Tibial artery (tissue), 4 donors: ENCODE results near the gene FILIP1.

Source experiments
- DNase-seq, 2 donors: peaks; one replicate each; pipeline ENCODE4 v3.0.0-alpha.2; 2019
- H3K27ac ChIP-seq, 2 donors: fragments of 200-600 bp; sonication (generic) in 1 of 2; 1 replicate in 1 of 2; 2 replicates in 1 of 2; pipeline ENCODE4 v1.5.1; 2018 to 2019; ENCODE audit warnings: mild to moderate bottlenecking in 1 of 2
- H3K27me3 ChIP-seq, 2 donors: fragments of 200-600 bp; sonication (generic) in 1 of 2; one replicate each; pipeline versions ENCODE4 v1.5.1 to v1.6.0; 2016 to 2019
- H3K36me3 ChIP-seq, 3 donors: fragments of 200-600 bp; sonication (generic) in 2 of 3; one replicate each; pipeline ENCODE4 v1.5.1; 2016 to 2019; ENCODE audit warnings: mild to moderate bottlenecking in 2 of 3
- H3K4me1 ChIP-seq, 4 donors: fragments of 200-600 bp; sonication (generic) in 2 of 4; 1 replicate in 3 of 4; 2 replicates in 1 of 4; pipeline ENCODE4 v1.5.1; 2016 to 2019
- H3K4me3 ChIP-seq, 2 donors: fragments of 200-600 bp; sonication (generic) in 1 of 2; 1 replicate in 1 of 2; 2 replicates in 1 of 2; pipeline ENCODE4 v1.5.1; 2018 to 2019; ENCODE audit warnings: mild to moderate bottlenecking in 2 of 2
- H3K9me3 ChIP-seq, 3 donors: fragments of 200-600 bp; sonication (generic) in 1 of 3; one replicate each; pipeline ENCODE4 v1.5.1; 2016 to 2019
- intact Hi-C: fragments of 100-400 bp; cut with DNase I; formaldehyde crosslinking; loops from one replicate; pipeline ENCODE4 v1.15.0; 2023; ENCODE audit warnings: low total_unique reads
- TF ChIP-seq, protein P1 (sequence below), 2 experiments: fragments of 200-600 bp in 1 of 2; fragments of 450-650 bp in 1 of 2; IDR thresholded peaks; one replicate each; pipeline ENCODE4 v1.5.1; 2017 to 2019; ENCODE audit warnings: antibody characterized with exemption in 2 of 2, mild to moderate bottlenecking in 1 of 2, moderate library complexity in 1 of 2

The FILIP1 gene

DNA sequence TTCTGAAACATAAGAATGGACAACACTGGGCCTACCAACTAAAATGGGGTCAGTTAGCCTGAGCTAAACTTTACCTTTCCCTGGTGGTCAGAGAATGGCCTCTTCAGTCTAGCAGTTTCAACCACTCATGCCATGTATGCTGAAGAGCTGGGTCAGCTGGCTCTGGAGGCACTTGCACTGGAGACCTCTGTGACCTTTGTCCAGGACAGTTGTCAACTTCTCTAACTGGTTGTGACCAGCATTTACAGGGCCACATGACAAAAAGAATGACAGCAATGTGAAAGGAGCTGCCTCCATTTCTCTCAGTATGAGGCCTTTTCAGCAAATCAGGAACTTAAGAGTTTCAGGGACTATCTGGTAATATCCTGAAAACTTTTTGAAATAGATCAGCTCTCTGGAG lies 149.1 kb downstream of the FILIP1 start:
- H3K4me1 ChIP-seq = peaks cover 0 to 49% (median 17%) of the 10 kb centered on the region in 4 donors
- H3K27ac ChIP-seq = no peak overlapping the region
- no peak overlapping the region for H3K4me3 ChIP-seq
- TF ChIP-seq, protein P1, sequence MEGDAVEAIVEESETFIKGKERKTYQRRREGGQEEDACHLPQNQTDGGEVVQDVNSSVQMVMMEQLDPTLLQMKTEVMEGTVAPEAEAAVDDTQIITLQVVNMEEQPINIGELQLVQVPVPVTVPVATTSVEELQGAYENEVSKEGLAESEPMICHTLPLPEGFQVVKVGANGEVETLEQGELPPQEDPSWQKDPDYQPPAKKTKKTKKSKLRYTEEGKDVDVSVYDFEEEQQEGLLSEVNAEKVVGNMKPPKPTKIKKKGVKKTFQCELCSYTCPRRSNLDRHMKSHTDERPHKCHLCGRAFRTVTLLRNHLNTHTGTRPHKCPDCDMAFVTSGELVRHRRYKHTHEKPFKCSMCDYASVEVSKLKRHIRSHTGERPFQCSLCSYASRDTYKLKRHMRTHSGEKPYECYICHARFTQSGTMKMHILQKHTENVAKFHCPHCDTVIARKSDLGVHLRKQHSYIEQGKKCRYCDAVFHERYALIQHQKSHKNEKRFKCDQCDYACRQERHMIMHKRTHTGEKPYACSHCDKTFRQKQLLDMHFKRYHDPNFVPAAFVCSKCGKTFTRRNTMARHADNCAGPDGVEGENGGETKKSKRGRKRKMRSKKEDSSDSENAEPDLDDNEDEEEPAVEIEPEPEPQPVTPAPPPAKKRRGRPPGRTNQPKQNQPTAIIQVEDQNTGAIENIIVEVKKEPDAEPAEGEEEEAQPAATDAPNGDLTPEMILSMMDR (IDR thresholded peaks at IDR 0.05) = no peak
- intact Hi-C loops = no loop called here
- H3K9me3 ChIP-seq = no peaks in the 10 kb centered on the region
- DNase-seq = no peak
- H3K36me3 ChIP-seq = no peaks in the 10 kb centered on the region
- H3K27me3 ChIP-seq = no peaks in the 10 kb centered on the region

DNA sequence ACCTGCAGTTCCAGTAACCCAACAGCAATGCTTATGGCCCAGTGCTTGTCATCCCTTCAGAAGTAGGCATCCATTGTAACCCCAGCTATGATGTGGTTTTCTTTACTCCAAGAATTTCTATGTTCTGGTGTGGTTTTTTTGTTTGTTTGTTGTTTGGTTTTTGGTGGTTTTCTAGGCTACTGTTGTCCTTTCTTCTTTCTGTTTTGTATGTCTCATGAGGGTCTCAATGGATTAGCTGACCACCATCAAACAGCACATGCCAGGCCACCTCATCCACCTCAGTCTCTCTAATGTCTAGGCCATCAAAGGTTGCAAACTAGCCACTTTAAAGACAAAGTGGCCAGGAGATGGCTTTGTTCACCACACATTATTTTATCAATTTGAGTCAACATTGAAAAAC lies 149.6 kb downstream of the FILIP1 start:
- peaks cover 0 to 46% (median 16%) of the 10 kb centered on the region in 4 donors for H3K4me1 ChIP-seq
- no peak for DNase-seq
- no peaks in the 10 kb centered on the region for H3K9me3 ChIP-seq
- intact Hi-C loops = no loop called here
- TF ChIP-seq, protein P1 (IDR thresholded peaks at IDR 0.05) = no peak
- no peak overlapping the region for H3K4me3 ChIP-seq
- H3K27me3 ChIP-seq = no peaks in the 10 kb centered on the region
- H3K27ac ChIP-seq = no peak overlapping the region
- no peaks in the 10 kb centered on the region for H3K36me3 ChIP-seq

DNA sequence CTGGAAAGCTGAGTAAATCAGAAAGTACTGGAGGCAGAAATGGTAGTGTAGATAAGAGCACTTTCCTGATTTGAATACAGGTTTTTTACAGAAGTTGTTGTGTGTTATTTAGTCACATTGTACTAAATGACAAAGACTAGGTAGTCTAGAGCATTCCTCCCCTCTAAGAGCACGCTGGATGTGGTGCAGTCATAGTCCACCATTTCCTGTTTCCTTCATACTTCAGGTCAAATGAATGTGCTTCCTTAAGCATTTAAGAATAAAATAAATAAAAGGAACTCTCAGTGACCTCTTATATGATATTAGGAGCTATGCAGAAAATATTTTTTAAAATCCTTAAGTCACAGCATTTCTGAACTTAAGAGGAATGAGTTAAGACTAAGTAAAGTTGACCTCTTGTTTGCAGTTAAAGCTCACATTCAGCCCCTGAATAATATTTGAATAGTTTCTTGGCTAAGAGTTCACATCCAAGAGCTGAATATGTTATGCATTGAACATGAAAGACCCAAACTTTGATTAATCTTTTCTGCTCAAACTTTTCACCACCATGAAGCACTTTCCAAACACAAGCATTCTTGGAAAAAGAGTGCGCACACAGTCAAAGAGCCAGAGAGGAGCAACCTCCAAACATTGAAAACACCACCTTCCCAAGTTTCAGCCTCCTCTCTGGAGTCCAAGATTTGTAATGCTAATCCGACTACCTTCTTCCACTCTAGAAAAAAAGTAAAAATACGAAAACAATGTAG lies 155.6 kb downstream of the FILIP1 start:
- Histone ChIP-seq H3K9me3 (no peaks in the 10 kb centered on the region), H3K4me3 (no peak overlapping the region), H3K27me3 (no peaks in the 10 kb centered on the region), H3K4me1 (peaks cover 0 to 24% (median 13%) of the 10 kb centered on the region in 4 donors), H3K36me3 (peaks cover 0 to 9% (median 0%) of the 10 kb centered on the region in 3 donors), H3K27ac (no peak overlapping the region)
- no peak for DNase-seq
- TF ChIP-seq, protein P1 (IDR thresholded peaks at IDR 0.05) = no peak
- intact Hi-C loops = no loop called here

DNA sequence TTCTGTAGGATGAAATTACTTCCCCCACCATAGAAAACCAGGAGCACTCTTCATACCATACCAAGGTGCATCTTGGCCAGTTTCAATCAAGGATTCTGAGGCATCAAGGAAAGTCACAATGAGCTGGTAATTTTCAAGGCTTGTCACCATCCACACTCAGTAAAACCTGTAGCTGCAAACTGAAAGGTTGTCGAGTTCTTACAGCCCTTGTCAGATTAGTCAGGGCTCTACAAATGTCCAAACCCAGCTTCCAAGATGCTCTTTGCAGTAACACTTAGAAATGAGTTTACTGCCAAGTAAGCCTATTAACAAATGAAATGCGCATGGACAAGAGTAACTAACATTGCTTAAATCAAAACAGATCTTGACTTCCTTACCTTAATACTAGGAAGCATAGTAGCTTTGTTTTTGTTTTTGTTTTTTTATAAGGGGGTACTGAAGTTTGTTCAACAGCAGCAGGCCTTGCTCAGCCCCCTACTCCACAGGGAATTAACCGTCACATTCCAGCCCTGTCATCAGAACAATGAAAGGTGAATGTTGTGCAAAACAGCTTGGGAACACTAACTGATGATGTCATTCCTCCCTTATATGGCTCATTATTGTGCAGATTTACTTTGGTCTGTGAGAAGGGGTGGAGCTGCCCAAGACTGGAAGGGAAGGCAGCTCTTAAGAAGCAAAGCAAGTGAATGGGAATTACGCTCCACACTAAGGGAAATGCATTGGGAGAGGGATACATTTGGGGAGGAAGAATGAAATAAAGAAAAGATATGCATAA lies 159.1 kb downstream of the FILIP1 start:
- TF ChIP-seq, protein P1 (IDR thresholded peaks at IDR 0.05) = no peak
- no peak overlapping the region for H3K4me3 ChIP-seq
- peak overlapping the region; percentile 1 to 27 for H3K27ac ChIP-seq
- intact Hi-C loops = no loop called here
- H3K4me1 ChIP-seq = peaks cover 0 to 24% (median 13%) of the 10 kb centered on the region in 4 donors
- H3K27me3 ChIP-seq = no peaks in the 10 kb centered on the region
- no peak for DNase-seq
- H3K9me3 ChIP-seq = no peaks in the 10 kb centered on the region
- peaks cover 0 to 9% (median 0%) of the 10 kb centered on the region in 3 donors for H3K36me3 ChIP-seq

DNA sequence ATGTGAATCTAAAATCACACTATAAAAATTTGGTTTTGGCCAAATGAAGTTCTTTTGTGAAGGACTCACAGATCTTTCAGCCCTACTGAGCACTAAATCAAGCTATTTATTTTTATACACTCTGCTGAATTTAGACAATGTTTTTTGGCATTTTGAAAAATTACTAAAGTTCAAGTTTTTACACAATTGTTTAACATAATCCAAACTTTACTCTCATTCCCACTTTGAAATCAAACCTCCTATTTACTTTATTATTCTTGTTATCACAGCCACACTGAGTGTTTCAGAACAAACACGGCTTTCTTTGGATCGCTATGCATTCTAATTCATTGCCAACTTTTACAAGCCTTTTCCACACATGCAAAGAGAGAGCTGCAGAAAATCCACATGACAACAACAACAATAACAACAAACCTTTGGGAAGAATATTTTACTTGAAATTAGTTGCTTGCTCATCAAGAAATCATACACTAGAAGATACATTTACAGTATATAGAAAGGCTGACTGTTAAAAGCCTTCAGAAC lies 159.9 kb downstream of the FILIP1 start:
- no peaks in the 10 kb centered on the region for H3K27me3 ChIP-seq
- intact Hi-C loops = no loop called here
- H3K4me1 ChIP-seq = peaks cover 0 to 24% (median 13%) of the 10 kb centered on the region in 4 donors
- no peak overlapping the region for H3K4me3 ChIP-seq
- peak overlapping the region; percentile 1 to 27 for H3K27ac ChIP-seq
- no peak for DNase-seq
- no peaks in the 10 kb centered on the region for H3K9me3 ChIP-seq
- TF ChIP-seq, protein P1 (IDR thresholded peaks at IDR 0.05) = no peak
- H3K36me3 ChIP-seq = peaks cover 0 to 9% (median 0%) of the 10 kb centered on the region in 3 donors
